H9 (cell line): ENCODE measurements around the gene UVRAG. TPM values are rescaled to one million over a fixed set of nuclear protein-coding genes. Genes with fewer than 3 reads are reported as not detected.
A peak's percentile ranks its signal among the peaks of the same experiment; 100 is the strongest.

Experiments
- DNase-seq: peaks from one replicate; pipeline ENCODE4 v3.0.0-alpha.2; 2017
- H2AFZ ChIP-seq: one replicate; pipeline ENCODE4 v1.6.1; 2013; ENCODE audit warnings: mild to moderate bottlenecking, low read length, control low read depth, moderate library complexity
- H2AK5ac ChIP-seq: 2 replicates; pipeline ENCODE4 v1.6.1; 2013; ENCODE audit warnings: low read length, control low read depth, mixed read lengths; ENCODE audit not compliant: insufficient read length
- H2BK120ac ChIP-seq: one replicate; pipeline ENCODE4 v1.6.1; 2013; ENCODE audit warnings: low read depth, mild to moderate bottlenecking, low read length, control low read depth, inconsistent platforms; ENCODE audit not compliant: poor library complexity, severe bottlenecking
- H2BK12ac ChIP-seq: 2 replicates; pipeline ENCODE4 v1.6.1; 2013; ENCODE audit warnings: low read length, control low read depth, mixed read lengths, low read depth; ENCODE audit not compliant: insufficient read length
- H2BK15ac ChIP-seq: 2 replicates; pipeline ENCODE4 v1.6.1; 2013; ENCODE audit warnings: low read depth, low read length, control low read depth
- H2BK20ac ChIP-seq: one replicate; pipeline ENCODE4 v1.6.1; 2013; ENCODE audit warnings: low read depth, mild to moderate bottlenecking, low read length, control low read depth, inconsistent platforms; ENCODE audit not compliant: poor library complexity, severe bottlenecking
- H2BK5ac ChIP-seq: 2 replicates; pipeline ENCODE4 v1.6.1; 2013; ENCODE audit warnings: low read length, control low read depth, mixed read lengths; ENCODE audit not compliant: insufficient read length
- H3K14ac ChIP-seq: 2 replicates; pipeline ENCODE4 v1.6.1; 2013; ENCODE audit warnings: low read length, control low read depth; ENCODE audit not compliant: insufficient read depth
- H3K18ac ChIP-seq: 2 replicates; pipeline ENCODE4 v1.6.1; 2013; ENCODE audit warnings: low read depth, mild to moderate bottlenecking, mixed read lengths, low read length, control low read depth; ENCODE audit not compliant: insufficient read length
- H3K23ac ChIP-seq: 2 replicates; pipeline ENCODE4 v1.6.1; 2013; ENCODE audit warnings: low read length, control low read depth, mixed read lengths, low read depth; ENCODE audit not compliant: insufficient read length
- H3K23me2 ChIP-seq: 2 replicates; pipeline ENCODE4 v1.6.1; 2013; ENCODE audit warnings: low read depth, mild to moderate bottlenecking, mixed read lengths, low read length, control low read depth; ENCODE audit not compliant: insufficient read length, poor library complexity, severe bottlenecking
- H3K27ac ChIP-seq: 2 replicates; pipeline ENCODE4 v1.5.1; 2013; ENCODE audit warnings: low read length, control low read depth, mixed read lengths, low read depth; ENCODE audit not compliant: insufficient read length
- H3K27me3 ChIP-seq: 2 replicates; pipeline ENCODE4 v1.6.1; 2013; ENCODE audit warnings: low read length, control low read depth, inconsistent platforms; ENCODE audit not compliant: insufficient read depth
- H3K4ac ChIP-seq: 2 replicates; pipeline ENCODE4 v1.6.1; 2013; ENCODE audit warnings: low read depth, mild to moderate bottlenecking, control low read depth, inconsistent platforms, low read length, moderate library complexity
- H3K4me1 ChIP-seq: 2 replicates; pipeline ENCODE4 v1.6.1; 2013; ENCODE audit warnings: low read length, control low read depth, inconsistent platforms; ENCODE audit not compliant: insufficient read depth
- H3K4me2 ChIP-seq: 2 replicates; pipeline ENCODE4 v1.6.1; 2013; ENCODE audit warnings: low read length, control low read depth, mixed read lengths; ENCODE audit not compliant: insufficient read length, insufficient read depth
- H3K56ac ChIP-seq: 2 replicates; pipeline ENCODE4 v1.6.1; 2013; ENCODE audit warnings: low read depth, mild to moderate bottlenecking, mixed read lengths, low read length, control low read depth; ENCODE audit not compliant: insufficient read length
- H3K79me1 ChIP-seq: 2 replicates; pipeline ENCODE4 v1.6.1; 2013; ENCODE audit warnings: low read depth, mild to moderate bottlenecking, moderate library complexity, low read length, control low read depth, inconsistent platforms; ENCODE audit not compliant: insufficient read depth, poor library complexity, severe bottlenecking
- H3K79me2 ChIP-seq: 2 replicates; pipeline ENCODE4 v1.6.1; 2013; ENCODE audit warnings: low read length, control low read depth, inconsistent platforms; ENCODE audit not compliant: insufficient read depth
- H3K9ac ChIP-seq: 2 replicates; pipeline ENCODE4 v1.6.1; 2013; ENCODE audit warnings: low read length, control low read depth, mixed read lengths; ENCODE audit not compliant: insufficient read length; ENCODE audit errors: extremely low read depth
- H3K9me3 ChIP-seq: one replicate; pipeline ENCODE4 v1.6.1; 2013; ENCODE audit warnings: low read depth, low read length, inconsistent platforms; ENCODE audit not compliant: control insufficient read depth
- H3T11ph ChIP-seq: one replicate; pipeline ENCODE4 v1.6.1; 2013; ENCODE audit warnings: mild to moderate bottlenecking, low read length, control low read depth, inconsistent platforms
- H4K20me1 ChIP-seq: one replicate; pipeline ENCODE4 v1.6.1; 2013; ENCODE audit not compliant: control insufficient read depth, insufficient read length, insufficient read depth
- H4K5ac ChIP-seq: 2 replicates; pipeline ENCODE4 v1.6.1; 2013; ENCODE audit warnings: low read depth, mild to moderate bottlenecking, mixed read lengths, low read length, control low read depth; ENCODE audit not compliant: insufficient read length
- H4K8ac ChIP-seq: replicated peaks from 2 replicates; pipeline ENCODE4 v1.6.1; 2013; ENCODE audit warnings: low read length, control low read depth, mixed read lengths, low read depth; ENCODE audit not compliant: insufficient read length
- H4K91ac ChIP-seq: 2 replicates; pipeline ENCODE4 v1.6.1; 2013; ENCODE audit warnings: low read depth, mild to moderate bottlenecking, moderate library complexity, mixed read lengths, low read length, control low read depth; ENCODE audit not compliant: insufficient read length
- H3K27ac Mint-ChIP-seq, 3 experiments: 2 replicates in 2 of 3; 3 replicates in 1 of 3; pipeline ENCODE4 v1.8.0; 2020 to 2021; ENCODE audit warnings: mixed read lengths in 3 of 3, mild to moderate bottlenecking in 1 of 3, moderate library complexity in 1 of 3
- H3K27me3 Mint-ChIP-seq: 2 replicates; pipeline ENCODE4 v1.8.0; 2021; ENCODE audit warnings: low read depth, mild to moderate bottlenecking, moderate library complexity, mixed read lengths
- H3K36me3 Mint-ChIP-seq, 3 experiments: 2 replicates in 2 of 3; 3 replicates in 1 of 3; pipeline ENCODE4 v1.8.0; 2020 to 2021; ENCODE audit warnings: low read depth in 3 of 3, mixed read lengths in 3 of 3; ENCODE audit not compliant: insufficient read depth in 1 of 3
- H3K4me1 Mint-ChIP-seq, 2 experiments: 2 replicates each; pipeline ENCODE4 v1.8.0; 2020; ENCODE audit warnings: mixed read lengths in 2 of 2
- H3K4me3 Mint-ChIP-seq, 2 experiments: 2 replicates in 1 of 2; 3 replicates in 1 of 2; pipeline ENCODE4 v1.8.0; 2020 to 2021; ENCODE audit warnings: mild to moderate bottlenecking in 2 of 2, mixed read lengths in 2 of 2, moderate library complexity in 1 of 2
- H3K9me3 Mint-ChIP-seq, 2 experiments: 2 replicates in 1 of 2; 3 replicates in 1 of 2; pipeline ENCODE4 v1.8.0; 2020; ENCODE audit warnings: mild to moderate bottlenecking in 2 of 2, mixed read lengths in 2 of 2, moderate library complexity in 1 of 2
- WGBS: extraction: QIAGEN DNeasy Blood & Tissue Kit; methylation state at CpG from one replicate; pipeline ENCODE4 v1.1.7; 2013; ENCODE audit warnings: missing lambda C conversion rate, low lambda C conversion rate, mixed read lengths; ENCODE audit not compliant: insufficient read length; ENCODE audit errors: extremely low coverage; 5-methylcytosine and 5-hydroxymethylcytosine counted together
- total RNA-seq: library from RNA; stranded (reverse); gene quantifications from 2 replicates; pipeline ENCODE4 v1.2.1, GENCODE V29; 2021
- TF ChIP-seq, protein P1 (sequence below): fragments of 200-600 bp; sonication (generic); conservative IDR thresholded peaks from 3 replicates; pipeline ENCODE4 v1.8.0; 2021; ENCODE audit warnings: antibody characterized with exemption, mild to moderate bottlenecking

The UVRAG gene
- total RNA-seq, 1 experiment from 2014 or later: 18.5 TPM

DNA sequence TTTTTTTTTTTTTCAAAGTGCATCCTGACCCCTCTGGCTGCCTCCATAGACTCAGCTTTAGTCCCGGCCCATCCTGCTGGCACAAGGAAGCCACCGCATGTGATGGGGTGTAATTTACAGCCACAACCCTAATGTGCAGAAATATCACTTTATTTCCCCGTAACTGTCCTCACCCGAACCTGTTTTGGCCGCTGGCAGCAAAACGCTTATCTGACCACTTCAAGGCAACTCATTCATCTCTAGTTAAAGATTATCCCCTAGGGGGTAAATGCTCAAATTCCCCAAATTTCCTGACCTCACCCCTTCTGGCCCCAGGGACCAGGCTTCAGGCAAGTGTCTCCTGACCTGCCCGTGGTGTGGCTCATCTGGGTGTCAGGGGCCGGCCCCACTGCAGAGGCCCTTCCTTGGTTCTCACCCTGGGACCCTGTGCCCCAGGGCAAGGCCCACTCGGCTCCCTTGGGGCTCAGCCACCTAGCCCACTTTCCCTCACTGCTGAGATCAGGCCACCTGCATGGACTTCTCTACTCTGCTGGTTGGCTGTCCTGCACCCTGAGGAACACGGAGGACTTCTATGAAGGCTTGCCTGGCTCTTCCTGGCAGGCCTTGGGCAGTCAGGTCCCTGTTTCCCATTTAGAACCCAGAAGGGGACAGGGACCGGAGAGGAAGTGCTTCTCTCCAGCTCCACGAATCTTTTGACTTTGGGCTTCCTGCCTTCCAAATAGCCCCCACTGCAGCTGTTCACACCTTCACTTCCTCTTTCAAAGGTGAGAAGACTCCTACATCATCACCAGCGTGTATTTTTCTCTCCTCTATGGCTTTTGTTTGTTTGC is 337.9 kb downstream of the UVRAG start:
- TF ChIP-seq, protein P1, sequence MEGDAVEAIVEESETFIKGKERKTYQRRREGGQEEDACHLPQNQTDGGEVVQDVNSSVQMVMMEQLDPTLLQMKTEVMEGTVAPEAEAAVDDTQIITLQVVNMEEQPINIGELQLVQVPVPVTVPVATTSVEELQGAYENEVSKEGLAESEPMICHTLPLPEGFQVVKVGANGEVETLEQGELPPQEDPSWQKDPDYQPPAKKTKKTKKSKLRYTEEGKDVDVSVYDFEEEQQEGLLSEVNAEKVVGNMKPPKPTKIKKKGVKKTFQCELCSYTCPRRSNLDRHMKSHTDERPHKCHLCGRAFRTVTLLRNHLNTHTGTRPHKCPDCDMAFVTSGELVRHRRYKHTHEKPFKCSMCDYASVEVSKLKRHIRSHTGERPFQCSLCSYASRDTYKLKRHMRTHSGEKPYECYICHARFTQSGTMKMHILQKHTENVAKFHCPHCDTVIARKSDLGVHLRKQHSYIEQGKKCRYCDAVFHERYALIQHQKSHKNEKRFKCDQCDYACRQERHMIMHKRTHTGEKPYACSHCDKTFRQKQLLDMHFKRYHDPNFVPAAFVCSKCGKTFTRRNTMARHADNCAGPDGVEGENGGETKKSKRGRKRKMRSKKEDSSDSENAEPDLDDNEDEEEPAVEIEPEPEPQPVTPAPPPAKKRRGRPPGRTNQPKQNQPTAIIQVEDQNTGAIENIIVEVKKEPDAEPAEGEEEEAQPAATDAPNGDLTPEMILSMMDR: no peak
- Histone ChIP-seq H2BK20ac (no peak overlapping the region), H3K79me2 (no peaks in the 10 kb centered on the region), H3K27me3 (no peaks in the 10 kb centered on the region; the same call in none of the 2 replicates), H4K8ac (no peak overlapping the region), H2BK12ac (no peak overlapping the region), H3K4me1 (no peaks in the 10 kb centered on the region), H3K56ac (no peak overlapping the region), H3K9ac (no peak overlapping the region), H3K23me2 (no peaks in the 10 kb centered on the region), H2AFZ (no peak overlapping the region), H3K9me3 (no peaks in the 10 kb centered on the region), H2BK120ac (no peak overlapping the region), H3K79me1 (no peaks in the 10 kb centered on the region), H3K4ac (no peak overlapping the region), H3K4me2 (peak overlapping the region; percentile 45), H3K18ac (no peak overlapping the region), H3K27ac (no peak overlapping the region), H2AK5ac (no peak overlapping the region), H4K20me1 (no peaks in the 10 kb centered on the region), H3K23ac (no peak overlapping the region), H4K5ac (no peak overlapping the region), H4K91ac (no peak overlapping the region), H2BK5ac (no peak overlapping the region), H3K14ac (no peak overlapping the region; the same call in 1 of the 2 replicates), H3T11ph (no peak overlapping the region), H2BK15ac (no peak overlapping the region)
- no peak for DNase-seq
- no peaks in the 10 kb centered on the region for H3K9me3 Mint-ChIP-seq
- peak overlapping the region; percentile 59 to 73 for H3K4me3 Mint-ChIP-seq
- H3K4me1 Mint-ChIP-seq: peaks cover 16 to 17% of the 10 kb centered on the region in 2 experiments
- no peak overlapping the region; a peak in 1 of 7 replicates for H3K27ac Mint-ChIP-seq
- H3K27me3 Mint-ChIP-seq: peaks cover 51% of the 10 kb centered on the region
- WGBS: no CpG with 5 or more reads among the region's 13 CpGs
- no peaks in the 10 kb centered on the region for H3K36me3 Mint-ChIP-seq
